KOPT-K1 (cell line): ENCODE results near the gene SEPTIN10.
"Not testable (repeated sequence)": the region's sequence is repeated elsewhere in the genome, so short reads cannot be mapped to it uniquely, and the experiment has no call there.

Experiments used
- H3K27ac ChIP-seq: fragments of 200-600 bp; sonication (generic); 2 replicates; pipeline ENCODE4 v1.5.1; 2016; ENCODE audit warnings: antibody characterized with exemption, mild to moderate bottlenecking, low read depth, low read length; ENCODE audit not compliant: poor library complexity, severe bottlenecking
- H3K36me3 ChIP-seq: fragments of 200-600 bp; sonication (generic); 2 replicates; pipeline ENCODE4 v1.5.1; 2017; ENCODE audit warnings: antibody characterized with exemption, mild to moderate bottlenecking, low read length, moderate library complexity; ENCODE audit not compliant: insufficient read depth
- H3K9me3 ChIP-seq: fragments of 200-600 bp; sonication (generic); 2 replicates; pipeline ENCODE4 v1.5.1; 2017; ENCODE audit warnings: antibody characterized with exemption, low read length, mild to moderate bottlenecking; ENCODE audit not compliant: insufficient read depth, poor library complexity, severe bottlenecking

Gene SEPTIN10

DNA sequence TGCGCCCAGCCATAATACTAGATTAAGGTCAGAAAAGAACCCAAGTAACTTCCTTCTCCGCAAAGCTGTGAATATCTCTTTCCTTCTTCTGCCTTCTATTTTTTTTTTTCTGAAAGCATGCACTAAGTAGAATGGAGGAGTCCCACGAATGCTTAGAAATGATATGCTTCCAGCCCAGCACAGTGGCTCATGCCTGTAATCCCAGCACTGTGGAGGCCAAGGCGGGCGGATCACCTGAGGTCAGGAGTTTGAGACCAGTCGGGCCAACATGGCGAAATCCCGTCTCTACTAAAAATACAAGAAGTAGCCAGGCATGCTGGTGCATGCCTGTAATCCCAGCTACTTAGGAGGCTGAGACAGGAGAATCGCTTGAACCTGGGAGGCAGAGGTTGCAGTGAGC is 26.2 kb upstream of the SEPTIN10 start:
- H3K36me3 ChIP-seq, H3K27ac ChIP-seq, H3K9me3 ChIP-seq: not testable (repeated sequence)

DNA sequence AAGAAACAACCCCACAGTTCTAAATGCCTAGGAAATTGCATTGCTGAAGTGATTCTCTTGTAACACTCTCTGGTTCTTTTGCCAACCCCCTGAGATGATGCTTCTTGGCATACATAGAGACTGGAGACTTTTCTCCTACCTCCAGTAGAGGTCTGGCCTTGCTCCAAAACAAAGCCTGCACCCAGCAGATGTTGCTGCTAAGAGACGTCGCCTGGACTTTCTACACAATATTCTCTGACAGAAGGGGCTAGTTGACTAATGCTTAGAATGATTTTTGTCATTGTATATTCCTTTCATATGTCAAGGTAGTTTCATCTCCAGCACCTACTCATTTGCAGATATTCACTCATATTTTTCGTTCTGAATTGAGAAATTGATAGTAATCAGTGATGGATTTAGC is 25.0 kb upstream of the SEPTIN10 start:
- H3K36me3 ChIP-seq = no peaks in the 10 kb centered on the region
- no peaks in the 10 kb centered on the region for H3K9me3 ChIP-seq
- no peak overlapping the region for H3K27ac ChIP-seq

DNA sequence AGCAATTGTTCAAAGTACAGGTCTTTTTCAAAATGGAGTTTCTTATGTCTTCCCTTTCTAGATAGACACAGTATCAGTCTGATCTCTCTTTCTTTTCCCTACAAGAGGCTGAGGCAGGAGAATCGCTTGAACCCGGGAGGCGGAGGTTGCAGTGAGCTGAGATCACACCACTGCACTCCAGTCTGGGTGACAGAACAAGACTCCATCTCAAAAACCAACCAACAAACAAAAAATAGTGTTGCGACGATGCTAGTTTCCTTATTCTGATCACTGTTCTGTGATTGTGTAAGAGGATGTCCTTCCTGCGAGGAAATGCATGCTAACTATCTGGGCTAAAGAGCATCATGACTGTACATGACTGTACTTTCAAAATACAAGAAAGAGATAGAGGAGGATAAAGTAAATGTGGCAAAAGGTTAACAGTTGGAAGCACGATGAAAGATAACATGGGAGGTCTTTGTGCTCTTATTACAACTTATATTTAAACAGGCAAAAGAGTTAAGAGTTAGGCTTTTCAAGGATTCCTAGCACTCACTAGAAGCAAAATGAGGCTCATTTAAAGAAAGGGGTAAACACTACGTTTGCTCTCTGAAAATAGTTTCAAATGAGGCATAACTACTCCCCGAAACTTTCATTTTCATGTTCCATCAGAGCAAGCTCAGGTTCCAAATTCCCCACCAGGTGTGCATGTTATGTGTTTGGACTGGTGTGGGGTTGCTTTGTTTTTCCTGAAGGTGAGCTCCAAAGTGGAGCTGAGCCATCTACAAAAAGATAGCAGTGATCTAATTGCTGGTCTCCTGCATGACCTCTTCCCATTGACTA is 24.2 kb upstream of the SEPTIN10 start:
- H3K9me3 ChIP-seq = no peaks in the 10 kb centered on the region
- H3K27ac ChIP-seq = no peak overlapping the region

DNA sequence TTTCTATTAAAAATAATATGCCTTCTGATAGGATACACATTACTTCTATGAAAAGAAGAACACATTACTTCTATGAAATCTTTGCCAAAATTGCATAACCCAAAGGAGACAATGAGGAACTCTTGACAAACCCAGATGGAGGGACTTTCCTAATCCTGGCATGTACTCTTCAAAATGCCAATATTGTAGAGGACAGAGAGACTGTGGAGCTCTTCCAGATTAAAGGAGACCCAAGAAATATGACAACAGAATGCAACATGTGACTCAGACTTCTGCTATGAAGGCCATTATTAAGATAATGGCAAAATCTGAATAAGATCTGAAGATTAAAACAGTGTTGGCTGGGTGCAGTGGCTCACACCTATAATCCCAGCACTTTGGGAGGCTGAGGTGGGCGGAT is 22.6 kb upstream of the SEPTIN10 start:
- Histone ChIP-seq H3K9me3 (no peaks in the 10 kb centered on the region), H3K36me3 (no peaks in the 10 kb centered on the region), H3K27ac (no peak overlapping the region)

More for the DNA sequence above, 24.2 kb upstream of the SEPTIN10 start:
- H3K36me3 ChIP-seq = no peaks in the 10 kb centered on the region

DNA sequence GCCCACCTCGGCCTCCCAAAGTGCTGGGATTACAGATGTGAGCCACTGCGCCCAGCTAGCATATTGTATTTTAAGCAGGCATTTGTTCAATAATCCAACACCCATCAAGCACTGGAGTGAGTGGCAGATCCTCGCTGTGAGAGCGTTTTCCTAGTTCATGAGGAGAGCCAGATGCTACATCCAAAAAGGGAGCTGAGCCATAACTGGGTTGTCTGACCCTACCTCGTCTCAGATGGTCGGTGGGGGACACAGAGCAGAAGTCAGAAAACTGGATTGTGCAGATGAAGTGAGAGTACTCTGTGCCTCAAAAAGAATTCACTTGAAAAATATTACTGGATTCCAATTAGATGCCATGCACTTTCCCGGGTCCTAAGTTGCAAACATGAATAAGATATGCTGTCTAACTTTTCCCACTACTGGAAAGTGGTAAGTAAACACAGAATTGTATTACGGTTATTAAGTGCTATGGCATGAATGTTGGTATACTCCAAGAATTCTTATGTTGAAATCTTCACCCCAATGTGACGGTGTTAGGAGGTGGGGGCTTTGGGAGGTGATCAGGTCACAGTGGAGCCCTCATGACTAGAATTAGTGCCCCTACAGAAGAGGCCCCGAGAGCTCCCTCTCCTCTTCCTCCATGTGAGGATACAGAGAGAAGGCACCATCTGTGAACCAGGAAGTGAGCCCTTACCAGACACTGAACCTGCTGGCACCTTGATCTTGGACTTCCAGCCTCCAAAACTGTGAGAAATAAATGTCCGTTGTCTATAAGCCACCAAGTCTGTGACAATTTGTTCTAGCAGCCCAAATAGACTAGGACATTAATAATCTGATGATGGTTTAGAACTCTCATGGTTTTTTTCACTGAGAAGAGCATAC is 21.9 kb upstream of the SEPTIN10 start:
- no peak overlapping the region for H3K27ac ChIP-seq
- no peaks in the 10 kb centered on the region for H3K9me3 ChIP-seq
- H3K36me3 ChIP-seq = no peaks in the 10 kb centered on the region

DNA sequence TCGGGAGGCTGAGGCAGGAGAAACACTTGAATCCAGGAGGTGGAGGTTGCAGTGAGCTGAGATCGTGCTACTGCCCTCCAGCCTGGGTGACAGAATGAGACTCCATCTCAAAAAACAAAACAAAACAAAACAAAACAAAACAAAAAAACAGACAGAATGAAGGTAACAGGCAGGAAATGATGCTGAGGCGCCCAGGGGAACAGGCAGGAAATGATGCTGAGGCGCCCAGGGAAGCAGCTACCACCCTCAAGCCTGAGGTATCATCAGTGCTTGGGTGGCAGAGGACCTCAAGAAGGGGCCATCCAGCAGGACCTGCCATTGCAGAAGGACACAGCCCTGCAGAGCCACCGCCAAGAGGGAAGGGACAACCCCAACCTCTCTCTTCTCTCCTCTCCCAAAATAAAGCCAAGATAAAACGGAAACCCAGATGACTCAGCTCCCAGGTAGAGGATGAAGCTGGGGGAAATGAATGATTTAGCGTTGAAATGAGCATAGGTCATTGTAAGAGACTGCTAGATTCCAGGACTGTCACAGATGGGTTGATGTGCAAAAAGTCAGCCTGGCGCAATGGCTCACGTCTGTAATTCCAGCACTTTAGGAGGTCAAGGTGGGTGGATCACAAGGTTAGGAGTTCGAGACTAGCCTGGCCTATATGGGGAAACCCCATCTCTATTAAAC is 19.7 kb upstream of the SEPTIN10 start:
- Histone ChIP-seq H3K27ac (no peak overlapping the region), H3K9me3 (no peaks in the 10 kb centered on the region), H3K36me3 (no peaks in the 10 kb centered on the region)

DNA sequence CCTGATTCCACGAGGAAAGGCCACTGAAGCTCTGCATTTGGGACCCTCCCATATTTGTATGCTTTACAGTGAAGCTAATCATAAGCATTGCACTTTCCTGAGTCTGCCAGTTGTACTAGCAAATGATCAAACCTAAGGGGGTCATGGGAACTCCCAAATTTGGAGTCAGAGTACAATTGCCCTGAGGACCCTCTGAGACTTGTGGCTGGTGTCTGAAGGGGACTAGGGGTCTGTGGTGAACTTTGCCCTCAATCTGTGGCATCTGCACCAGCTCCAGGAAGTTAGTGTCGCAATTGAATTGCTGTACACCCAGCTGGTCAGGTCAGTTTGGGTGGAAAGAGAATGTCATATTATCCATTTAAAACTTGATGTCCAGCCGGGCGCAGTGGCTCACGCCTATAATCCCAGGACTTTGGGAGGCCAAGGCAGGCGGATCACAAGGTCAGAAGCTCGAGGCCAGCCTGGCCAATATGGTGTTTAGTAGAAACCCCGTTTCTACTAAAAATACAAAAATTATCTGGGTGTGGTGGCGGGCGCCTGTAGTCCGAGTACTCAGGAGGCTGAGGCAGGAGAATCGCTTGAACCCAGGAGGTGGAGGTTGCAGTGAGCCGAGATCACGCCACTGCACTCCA is 18.5 kb upstream of the SEPTIN10 start:
- Histone ChIP-seq H3K36me3 (no peaks in the 10 kb centered on the region), H3K27ac (no peak overlapping the region), H3K9me3 (no peaks in the 10 kb centered on the region)

DNA sequence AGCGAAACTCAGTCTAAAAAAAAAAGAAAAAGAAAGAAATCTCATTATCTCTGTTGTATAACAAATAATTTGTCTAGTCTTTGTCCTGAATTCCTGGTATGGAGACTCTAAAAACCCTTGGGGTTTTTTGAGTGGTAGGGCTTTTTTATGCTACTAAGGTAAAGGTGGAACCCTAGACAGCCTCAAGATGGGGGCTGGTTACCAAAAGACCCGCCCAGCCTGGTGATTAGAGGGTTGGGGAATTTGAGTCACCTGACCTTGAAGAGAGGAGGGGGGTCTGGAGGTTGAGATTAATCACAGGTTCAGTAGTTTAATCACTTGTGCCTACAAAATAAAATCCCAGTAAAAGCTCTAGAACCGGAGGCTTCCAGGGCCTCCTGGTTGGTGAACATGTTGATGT is 18.0 kb upstream of the SEPTIN10 start:
- Histone ChIP-seq H3K36me3 (no peaks in the 10 kb centered on the region), H3K9me3 (no peaks in the 10 kb centered on the region), H3K27ac (no peak overlapping the region)

DNA sequence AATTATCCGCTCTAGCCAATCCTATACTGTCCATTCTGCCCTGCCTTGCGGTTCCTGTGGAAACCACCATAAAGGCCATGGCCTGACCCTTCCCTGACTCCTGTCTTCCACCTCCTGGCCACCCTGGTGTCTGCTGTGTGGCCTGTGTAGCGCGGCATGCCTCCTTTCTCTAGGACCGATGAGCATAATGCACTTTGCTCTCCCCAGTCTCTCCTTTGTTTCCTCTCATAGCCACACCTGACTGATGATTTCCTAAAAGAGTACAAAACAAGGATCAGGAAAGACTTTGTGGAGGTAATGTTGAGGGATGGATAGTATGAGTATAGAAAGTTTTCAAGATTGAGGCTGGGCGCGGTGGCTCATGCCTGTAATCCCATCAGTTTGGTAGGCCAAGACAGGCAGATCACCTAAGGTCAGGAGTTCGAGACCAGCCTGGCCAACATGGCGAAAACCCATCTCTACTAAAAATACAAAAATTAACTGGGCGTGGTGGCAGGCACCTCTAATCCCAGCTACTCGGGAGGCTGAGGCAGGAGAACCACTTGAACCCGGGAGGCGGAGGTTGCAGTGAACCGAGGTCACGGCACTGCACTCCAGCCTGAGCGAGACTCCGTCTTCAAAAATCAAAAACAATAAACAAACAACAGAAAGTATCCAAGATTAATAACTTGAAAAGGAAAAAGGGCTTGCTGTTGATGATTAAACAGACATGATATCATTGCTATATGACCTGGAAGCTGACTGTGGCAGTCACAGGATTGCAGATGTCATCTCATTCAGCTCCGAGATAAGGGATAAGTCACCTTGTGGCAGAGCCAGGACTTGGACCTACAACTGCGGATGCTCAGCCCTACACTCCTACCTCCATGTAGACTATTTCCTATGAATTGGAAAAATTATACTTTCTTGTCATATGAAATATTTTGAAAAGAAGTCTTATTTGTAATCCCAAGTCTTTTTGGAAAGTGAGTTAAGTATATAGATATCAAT is 17.0 kb upstream of the SEPTIN10 start:
- H3K27ac ChIP-seq = no peak overlapping the region
- H3K9me3 ChIP-seq = no peaks in the 10 kb centered on the region
- H3K36me3 ChIP-seq = no peaks in the 10 kb centered on the region

DNA sequence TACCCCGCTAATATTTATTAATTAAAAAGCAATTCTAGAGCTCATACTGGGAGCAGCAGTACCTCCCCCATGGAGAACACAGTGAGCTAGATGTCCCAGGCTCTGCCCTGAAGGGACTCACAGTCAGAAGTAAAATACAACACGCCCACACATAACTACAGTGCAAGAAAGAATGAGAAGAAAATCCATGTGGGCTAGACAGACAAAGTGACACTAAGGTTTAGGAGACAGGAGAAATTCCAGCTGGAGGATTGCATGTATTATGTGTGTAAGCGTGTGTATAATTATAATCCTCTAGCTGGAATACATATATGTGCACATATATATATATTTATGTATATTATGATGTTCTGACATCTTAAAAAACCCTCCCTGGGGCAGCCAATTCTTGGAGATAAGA is 16.1 kb upstream of the SEPTIN10 start:
- no peaks in the 10 kb centered on the region for H3K36me3 ChIP-seq
- no peaks in the 10 kb centered on the region for H3K9me3 ChIP-seq
- H3K27ac ChIP-seq = no peak overlapping the region

DNA sequence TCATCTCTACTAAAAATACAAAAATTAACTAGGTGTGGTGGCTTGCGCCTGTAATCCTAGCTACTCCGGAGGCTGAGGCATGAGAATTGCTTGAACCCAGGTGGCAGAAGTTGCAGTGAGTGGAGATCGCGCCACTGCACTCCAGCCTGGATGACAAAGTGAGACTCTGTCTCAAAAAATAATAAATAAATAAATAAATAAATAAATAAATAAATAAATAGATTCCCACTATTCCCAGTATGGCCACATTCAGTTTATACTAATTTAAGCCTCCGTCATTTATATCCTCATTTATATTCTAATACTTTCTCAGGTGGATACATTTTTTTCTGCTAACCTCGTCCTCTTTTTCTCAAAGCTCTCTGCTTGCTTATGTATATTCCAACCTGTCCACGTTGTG is 14.6 kb upstream of the SEPTIN10 start:
- not testable (repeated sequence) for H3K9me3 ChIP-seq, H3K36me3 ChIP-seq

DNA sequence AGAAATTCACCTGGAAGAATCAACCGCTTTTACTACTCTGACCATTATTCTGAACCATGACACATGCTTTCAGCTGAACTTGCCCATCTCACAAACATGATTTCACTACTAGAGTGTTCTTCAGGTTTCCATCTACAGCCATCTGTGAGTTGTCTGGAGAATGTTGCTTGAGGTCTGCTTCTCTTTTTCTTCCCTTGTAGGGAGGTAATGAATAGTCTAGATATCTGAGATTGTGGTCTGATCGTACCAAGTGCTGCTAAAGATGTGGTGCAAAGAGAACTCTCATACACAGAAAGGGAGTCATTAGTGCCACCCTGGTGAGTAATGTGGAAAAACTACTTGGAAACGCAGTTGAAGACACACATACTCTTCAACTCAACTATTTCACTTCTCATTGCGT is 10.6 kb upstream of the SEPTIN10 start:
- Histone ChIP-seq H3K27ac (no peak overlapping the region), H3K9me3 (no peaks in the 10 kb centered on the region), H3K36me3 (no peaks in the 10 kb centered on the region)

More for the DNA sequence above, 14.6 kb upstream of the SEPTIN10 start:
- not testable (repeated sequence) for H3K27ac ChIP-seq

DNA sequence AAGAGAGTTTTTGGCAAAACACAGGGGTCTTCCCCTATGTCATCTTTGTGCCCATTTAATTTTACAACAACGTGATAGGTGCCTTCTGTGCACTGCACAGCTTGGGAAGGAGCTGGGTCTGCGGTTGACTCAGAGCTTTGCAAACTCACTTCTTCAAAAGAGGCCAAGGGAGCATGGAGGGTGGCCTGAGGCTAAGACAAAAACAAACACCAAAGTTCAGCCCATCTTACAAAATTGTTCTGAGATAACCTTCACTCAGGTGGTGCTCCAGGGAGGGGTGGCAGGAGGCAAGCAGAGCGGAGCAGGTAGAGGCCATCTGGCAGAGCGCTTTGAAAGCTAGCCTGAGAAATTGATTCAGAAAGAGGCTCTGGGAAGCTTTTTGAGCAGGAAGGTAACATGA is 10.2 kb upstream of the SEPTIN10 start:
- Histone ChIP-seq H3K9me3 (no peaks in the 10 kb centered on the region), H3K36me3 (no peaks in the 10 kb centered on the region), H3K27ac (no peak overlapping the region)

DNA sequence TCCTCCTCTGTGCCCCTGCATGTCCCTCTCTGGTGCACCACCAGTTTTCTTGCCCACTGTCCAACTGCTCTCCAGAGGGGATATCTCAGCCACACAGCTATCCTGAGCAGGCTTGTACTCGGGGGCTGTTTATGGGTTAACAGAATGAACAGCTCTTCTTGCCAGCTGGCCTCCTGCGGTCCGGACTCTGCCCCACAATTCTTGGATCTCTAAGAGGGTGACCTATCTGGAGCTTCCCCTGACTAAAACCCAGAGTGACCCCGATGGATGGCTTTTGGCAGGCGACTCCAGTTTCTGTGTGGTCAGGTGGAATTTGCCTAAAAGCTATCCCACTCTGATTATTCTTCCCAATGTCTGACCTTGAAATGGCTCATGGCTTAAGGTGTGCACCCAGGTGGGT is 9.5 kb upstream of the SEPTIN10 start:
- Histone ChIP-seq H3K36me3 (no peaks in the 10 kb centered on the region), H3K27ac (no peak overlapping the region), H3K9me3 (no peaks in the 10 kb centered on the region)
